GM18873 (cell line): ENCODE data around the gene CEMIP2.

ENCODE experiments used
- ATAC-seq: cut with Tn5 transposase; IDR thresholded peaks from one replicate; pipeline ENCODE4 v1.9.1; 2021; ENCODE audit warnings: mild to moderate bottlenecking, moderate library complexity, moderate number of reproducible peaks; ENCODE audit not compliant: unreplicated experiment, low FRiP score

Gene CEMIP2

GRCh38 chr9:71652480-71652879, 115.8 kb downstream of the CEMIP2 start:
- ATAC-seq, result no peak

- no peak for ATAC-seq
Measured at GRCh38 chr9:71648453-71648852, 119.9 kb downstream of the CEMIP2 start.

- ATAC-seq, result no peak
Measured at GRCh38 chr9:71647094-71647591, 121.2 kb downstream of the CEMIP2 start.

GRCh38 chr9:71646131-71646530, 122.2 kb downstream of the CEMIP2 start:
- ATAC-seq, result no peak

GRCh38 chr9:71644819-71645362, 123.4 kb downstream of the CEMIP2 start:
- ATAC-seq, result no peak

GRCh38 chr9:71643330-71643729, 125.0 kb downstream of the CEMIP2 start:
- ATAC-seq, result no peak

GRCh38 chr9:71642056-71642455, 126.3 kb downstream of the CEMIP2 start:
- no peak for ATAC-seq

- no peak for ATAC-seq
Measured at GRCh38 chr9:71638627-71639026, 129.7 kb downstream of the CEMIP2 start.

- no peak for ATAC-seq
Measured at GRCh38 chr9:71637926-71638325, 130.4 kb downstream of the CEMIP2 start.

- ATAC-seq, result no peak
Measured at GRCh38 chr9:71637375-71637774, 130.9 kb downstream of the CEMIP2 start.

GRCh38 chr9:71636143-71636839, 132.0 kb downstream of the CEMIP2 start:
- no peak for ATAC-seq

GRCh38 chr9:71634752-71635151, 133.6 kb downstream of the CEMIP2 start:
- no peak for ATAC-seq
